Naive thymus-derived CD4-positive, alpha-beta T cell (primary cell): ENCODE results near the gene ZBTB33. TPM values are rescaled to one million over a fixed set of nuclear protein-coding genes. Genes with fewer than 3 reads are reported as not detected.

ENCODE experiments used
- ATAC-seq: fragments of 150-1000 bp; cut with Tn5 transposase; 2 replicates; pipeline ENCODE4 v1.10.0; 2021; ENCODE audit warnings: mild to moderate bottlenecking, moderate library complexity
- CTCF ChIA-PET: fragments of 350-600 bp; sonication (Branson Sonifier 250); formaldehyde crosslinking; loops from one replicate; lab custom pipeline; 2021; ENCODE audit warnings: antibody characterized with exemption; lab: Charles Lee
- POLR2A ChIA-PET: fragments of 350-600 bp; sonication (Branson Sonifier 250); formaldehyde crosslinking; loops from one replicate; lab custom pipeline; 2021; ENCODE audit warnings: antibody characterized with exemption, inconsistent platforms; lab: Charles Lee
- DNase-seq, 9 donors: peaks; one replicate each; pipeline versions ENCODE4 v3.0.0 to v3.0.0-alpha.2; 2020 to 2022; ENCODE audit warnings: mixed read lengths in 1 of 9
- H3K27ac ChIP-seq: one replicate; pipeline ENCODE4 v1.7.0; 2013; ENCODE audit warnings: mild to moderate bottlenecking, low read depth, low read length, moderate library complexity
- H3K27me3 ChIP-seq, 2 donors: one replicate each; pipeline ENCODE4 v1.7.0; 2013; ENCODE audit warnings: low read length in 2 of 2, mild to moderate bottlenecking in 2 of 2, moderate library complexity in 2 of 2; ENCODE audit not compliant: control insufficient read depth in 2 of 2, insufficient read depth in 2 of 2
- H3K36me3 ChIP-seq, 3 experiments: 1 replicate in 2 of 3; 2 replicates in 1 of 3; pipeline ENCODE4 v1.7.0; 2013; ENCODE audit warnings: low read length in 3 of 3, mild to moderate bottlenecking in 3 of 3, moderate library complexity in 1 of 3; ENCODE audit not compliant: insufficient read depth in 3 of 3, control insufficient read depth in 2 of 3
- H3K4me1 ChIP-seq, 2 donors: one replicate each; pipeline ENCODE4 v1.7.0; 2013; ENCODE audit warnings: low read length in 2 of 2, mild to moderate bottlenecking in 2 of 2, moderate library complexity in 1 of 2; ENCODE audit not compliant: control insufficient read depth in 2 of 2, insufficient read depth in 2 of 2
- H3K4me3 ChIP-seq: 2 replicates; pipeline ENCODE4 v1.7.0; 2013; ENCODE audit warnings: mild to moderate bottlenecking, low read length
- H3K9me3 ChIP-seq, 3 experiments: 1 replicate in 2 of 3; 2 replicates in 1 of 3; pipeline ENCODE4 v1.7.0; 2013; ENCODE audit warnings: low read length in 3 of 3; ENCODE audit not compliant: control insufficient read depth in 2 of 3
- H3K27ac Mint-ChIP-seq, 9 donors: one replicate each; pipeline ENCODE4 v1.8.0; 2020 to 2022; ENCODE audit warnings: mixed read lengths in 9 of 9, mild to moderate bottlenecking in 8 of 9, moderate library complexity in 5 of 9, inconsistent platforms in 2 of 9
- H3K27me3 Mint-ChIP-seq, 5 donors: one replicate each; pipeline ENCODE4 v1.8.0; 2021 to 2022; ENCODE audit warnings: mixed read lengths in 5 of 5, mild to moderate bottlenecking in 1 of 5
- H3K36me3 Mint-ChIP-seq, 5 donors: one replicate each; pipeline ENCODE4 v1.8.0; 2020 to 2022; ENCODE audit warnings: mixed read lengths in 5 of 5, mild to moderate bottlenecking in 3 of 5, inconsistent platforms in 1 of 5
- H3K4me1 Mint-ChIP-seq, 7 donors: one replicate each; pipeline ENCODE4 v1.8.0; 2020 to 2022; ENCODE audit warnings: mixed read lengths in 7 of 7, mild to moderate bottlenecking in 3 of 7, inconsistent platforms in 1 of 7
- H3K4me3 Mint-ChIP-seq, 10 donors: one replicate each; pipeline ENCODE4 v1.8.0; 2020 to 2022; ENCODE audit warnings: mild to moderate bottlenecking in 10 of 10, mixed read lengths in 10 of 10, moderate library complexity in 6 of 10, inconsistent platforms in 2 of 10
- H3K9me3 Mint-ChIP-seq, 11 donors: one replicate each; pipeline ENCODE4 v1.8.0; 2020 to 2022; ENCODE audit warnings: mixed read lengths in 11 of 11, mild to moderate bottlenecking in 4 of 11, inconsistent platforms in 1 of 11, moderate library complexity in 1 of 11
- intact Hi-C, 2 donors: fragments of 100-400 bp; cut with micrococcal nuclease; formaldehyde crosslinking; loops; one replicate each; pipeline ENCODE4 v1.15.1; 2023
- polyA plus RNA-seq, 2 donors: library from polyadenylated mRNA; unstranded; fragments of 300-500 nt; fragmentation: Illumina TruSeq; gene quantifications; one replicate each; pipeline ENCODE4 v1.2.3, GENCODE V29; 2021
- total RNA-seq, 6 experiments: library from RNA in 5 of 6; stranded (reverse) in 5 of 6; gene quantifications; 1 replicate in 5 of 6; 2 replicates in 1 of 6; pipeline ENCODE4 v1.2.3 and lab custom pipeline; 2021 to 2026

ZBTB33 gene
- total and polyA plus RNA-seq, 7 experiments from 2014 or later: 13.7 to 30.7 (median 24.6) TPM

- peaks cover 0 to 9% (median 4%) of the 10 kb centered on the region in 7 donors for H3K4me1 Mint-ChIP-seq
- Histone ChIP-seq H3K27me3 (no peaks in the 10 kb centered on the region), H3K9me3 (no peaks in the 10 kb centered on the region), H3K27ac (no peak overlapping the region), H3K36me3 (no peaks in the 10 kb centered on the region), H3K4me3 (no peak overlapping the region), H3K4me1 (peaks cover 0 to 5% of the 10 kb centered on the region in 2 donors)
- DNase-seq (no peak), ATAC-seq (no peak)
- H3K36me3 Mint-ChIP-seq: no peaks in the 10 kb centered on the region
- H3K27me3 Mint-ChIP-seq: peaks cover 0 to 3% (median 0%) of the 10 kb centered on the region in 5 donors
- POLR2A ChIA-PET: interaction anchor here (0.6 to 0.9 kb wide), 2 partner anchors 91 to 608 kb away, joined by 3 read pairs; no protein-coding TSS in a partner anchor
- intact Hi-C loops: no loop called here
- CTCF ChIA-PET: interaction anchor here (0.8 kb wide), 1 partner anchor 19 kb away, joined by 5 read pairs; no protein-coding TSS in a partner anchor
- H3K27ac Mint-ChIP-seq: no peak overlapping the region
- no peak overlapping the region for H3K4me3 Mint-ChIP-seq
- H3K9me3 Mint-ChIP-seq: peaks cover 0 to 3% (median 0%) of the 10 kb centered on the region in 11 donors
Measured at GRCh38 chrX:120290107-120290506, 39.5 kb downstream of the ZBTB33 start.

GRCh38 chrX:120291211-120291610 lies 40.6 kb downstream of the ZBTB33 start:
- peaks cover 0 to 14% (median 5%) of the 10 kb centered on the region in 7 donors for H3K4me1 Mint-ChIP-seq
- H3K27me3 Mint-ChIP-seq: no peaks in the 10 kb centered on the region
- H3K9me3 ChIP-seq: no peaks in the 10 kb centered on the region
- H3K4me3 ChIP-seq: no peak overlapping the region
- ATAC-seq (no peak), DNase-seq (no peak)
- intact Hi-C loops: no loop called here
- peaks cover 0 to 9% of the 10 kb centered on the region in 2 donors for H3K4me1 ChIP-seq
- no peaks in the 10 kb centered on the region for H3K36me3 Mint-ChIP-seq
- ChIA-PET POLR2A (no interaction called here), CTCF (interaction anchor here (0.7 kb wide), 1 partner anchor 40 kb away, joined by 3 read pairs; the partner anchor contains the start of gene ZBTB33)
- H3K4me3 Mint-ChIP-seq: no peak overlapping the region
- no peaks in the 10 kb centered on the region for H3K27me3 ChIP-seq
- H3K27ac ChIP-seq: no peak overlapping the region
- peaks cover 0 to 3% (median 0%) of the 10 kb centered on the region in 11 donors for H3K9me3 Mint-ChIP-seq
- no peaks in the 10 kb centered on the region for H3K36me3 ChIP-seq
- no peak overlapping the region for H3K27ac Mint-ChIP-seq

- no peak overlapping the region for H3K4me3 Mint-ChIP-seq
- no peaks in the 10 kb centered on the region for H3K27me3 ChIP-seq
Measured at GRCh38 chrX:120293015-120293414, 42.4 kb downstream of the ZBTB33 start.

GRCh38 chrX:120294651-120295050 lies 44.0 kb downstream of the ZBTB33 start:
- Mint-ChIP-seq H3K4me3 (peak overlapping the region in 1 of 10 donors; percentile 8), H3K27ac (no peak overlapping the region), H3K36me3 (no peaks in the 10 kb centered on the region), H3K27me3 (no peaks in the 10 kb centered on the region), H3K4me1 (peaks cover 0 to 14% (median 5%) of the 10 kb centered on the region in 7 donors), H3K9me3 (peaks cover 0 to 3% (median 0%) of the 10 kb centered on the region in 11 donors)
- Histone ChIP-seq H3K4me3 (no peak overlapping the region), H3K9me3 (no peaks in the 10 kb centered on the region), H3K27me3 (no peaks in the 10 kb centered on the region), H3K36me3 (no peaks in the 10 kb centered on the region), H3K4me1 (peaks cover 0 to 9% of the 10 kb centered on the region in 2 donors), H3K27ac (no peak overlapping the region)
- no peak for ATAC-seq
- POLR2A ChIA-PET: interaction anchor here (0.7 kb wide), 2 partner anchors 13 to 25 kb away, joined by 3 read pairs; no protein-coding TSS in a partner anchor
- CTCF ChIA-PET: interaction anchor here (1.5 kb wide), 1 partner anchor 14 kb away, joined by 6 read pairs; no protein-coding TSS in a partner anchor
- no peak for DNase-seq
- intact Hi-C loops: no loop called here

More at GRCh38 chrX:120293015-120293414, 42.4 kb downstream of the ZBTB33 start:
- ChIA-PET CTCF (no interaction called here), POLR2A (interaction anchor here (0.6 kb wide), 1 partner anchor 431 kb away, joined by 3 read pairs; no protein-coding TSS in a partner anchor)
- ATAC-seq: no peak
- no peak for DNase-seq
- Histone ChIP-seq H3K27ac (no peak overlapping the region), H3K4me1 (peaks cover 0 to 9% of the 10 kb centered on the region in 2 donors), H3K4me3 (no peak overlapping the region), H3K9me3 (no peaks in the 10 kb centered on the region), H3K36me3 (no peaks in the 10 kb centered on the region)
- Mint-ChIP-seq H3K27me3 (no peaks in the 10 kb centered on the region), H3K9me3 (peaks cover 0 to 3% (median 0%) of the 10 kb centered on the region in 11 donors), H3K27ac (no peak overlapping the region), H3K36me3 (no peaks in the 10 kb centered on the region), H3K4me1 (peaks cover 0 to 14% (median 5%) of the 10 kb centered on the region in 7 donors)
- intact Hi-C loops: no loop called here

GRCh38 chrX:120297923-120298322 lies 47.3 kb downstream of the ZBTB33 start:
- H3K4me1 ChIP-seq: peaks cover 10 to 24% of the 10 kb centered on the region in 2 donors
- H3K27me3 ChIP-seq: no peaks in the 10 kb centered on the region
- no peaks in the 10 kb centered on the region for H3K36me3 ChIP-seq
- intact Hi-C loops: no loop called here
- ChIA-PET POLR2A (interaction anchor here (0.6 to 0.7 kb wide), 2 partner anchors 301 to 692 kb away, joined by 3 read pairs; partner anchors contain the start of gene NKRF), CTCF (interaction anchor here (1.1 kb wide), 1 partner anchor 11 kb away, joined by 4 read pairs; no protein-coding TSS in a partner anchor)
- Mint-ChIP-seq H3K27ac (no peak overlapping the region), H3K4me3 (no peak overlapping the region), H3K27me3 (peaks cover 0 to 3% (median 0%) of the 10 kb centered on the region in 5 donors), H3K36me3 (no peaks in the 10 kb centered on the region), H3K9me3 (no peaks in the 10 kb centered on the region), H3K4me1 (peaks cover 5 to 24% (median 15%) of the 10 kb centered on the region in 7 donors)
- no peak for ATAC-seq
- DNase-seq: no peak
- no peak overlapping the region for H3K27ac ChIP-seq
- no peak overlapping the region for H3K4me3 ChIP-seq
- no peaks in the 10 kb centered on the region for H3K9me3 ChIP-seq

GRCh38 chrX:120299928-120300327 lies 49.3 kb downstream of the ZBTB33 start:
- Mint-ChIP-seq H3K4me1 (peaks cover 6 to 17% (median 14%) of the 10 kb centered on the region in 7 donors), H3K9me3 (no peaks in the 10 kb centered on the region), H3K27ac (no peak overlapping the region), H3K4me3 (no peak overlapping the region), H3K36me3 (no peaks in the 10 kb centered on the region), H3K27me3 (peaks cover 0 to 3% (median 0%) of the 10 kb centered on the region in 5 donors)
- H3K4me1 ChIP-seq: peaks cover 10 to 27% of the 10 kb centered on the region in 2 donors
- H3K9me3 ChIP-seq: no peaks in the 10 kb centered on the region
- no peaks in the 10 kb centered on the region for H3K27me3 ChIP-seq
- no peaks in the 10 kb centered on the region for H3K36me3 ChIP-seq
- no peak overlapping the region for H3K27ac ChIP-seq
- ChIA-PET POLR2A (interaction anchor here (0.8 to 1.0 kb wide), 2 partner anchors 49 to 504 kb away, joined by 3 read pairs; no protein-coding TSS in a partner anchor), CTCF (interaction anchor here (0.8 kb wide), 1 partner anchor 9 kb away, joined by 3 read pairs; no protein-coding TSS in a partner anchor)
- DNase-seq (no peak), ATAC-seq (no peak)
- intact Hi-C loops: no loop called here
- no peak overlapping the region for H3K4me3 ChIP-seq
